ENCODE measurements around the gene NEMP2. TPM values are rescaled to one million over a fixed set of nuclear protein-coding genes. Genes with fewer than 3 reads are reported as not detected.

Gene NEMP2
- polyA plus RNA-seq, 1 donor from 2014 or later = 1.1 TPM

DNA sequence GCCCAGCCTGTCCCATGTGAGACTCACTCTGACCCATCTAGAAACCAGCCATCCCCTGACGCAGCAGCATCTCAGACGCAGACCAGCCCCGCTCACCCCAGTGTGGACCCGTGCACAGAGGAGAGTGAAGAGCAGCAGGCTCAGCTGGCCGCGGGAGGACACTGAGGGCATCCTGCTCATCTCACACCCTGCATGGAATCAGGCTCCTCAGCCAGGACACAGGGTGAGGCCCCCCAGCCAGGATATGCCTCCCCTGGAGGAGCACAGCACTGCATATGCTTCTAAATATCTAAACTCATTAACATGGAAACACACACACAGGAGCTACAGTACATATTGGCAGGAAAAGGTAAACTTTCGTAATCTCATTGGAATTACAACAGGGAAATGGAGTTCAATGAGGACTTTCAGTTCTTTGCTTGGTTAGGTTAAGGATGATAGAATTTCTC is 34.4 kb downstream of the NEMP2 start:
- no peaks in the 10 kb centered on the region for H3K27me3 ChIP-seq (ENCODE audit: insufficient read depth, low read depth, low read length)
- no peaks in the 10 kb centered on the region for H4K20me1 ChIP-seq (ENCODE audit: insufficient read depth)
- no peaks in the 10 kb centered on the region for H3K79me2 ChIP-seq (replicated peaks; ENCODE audit: insufficient read depth, low read length)
- H3K4me3 ChIP-seq (ENCODE audit: low read length) = no peak overlapping the region
- H2AFZ ChIP-seq (ENCODE audit: low read depth, low read length) = no peak overlapping the region
- H3F3A ChIP-seq (ENCODE audit: insufficient read depth, low read length, poor library complexity, severe bottlenecking) = no peaks in the 10 kb centered on the region
- no peak overlapping the region for H3K4me2 ChIP-seq (ENCODE audit: low read length)
- no peak overlapping the region for H3K27ac ChIP-seq (ENCODE audit: low read length)
- TF ChIP-seq, protein P1, sequence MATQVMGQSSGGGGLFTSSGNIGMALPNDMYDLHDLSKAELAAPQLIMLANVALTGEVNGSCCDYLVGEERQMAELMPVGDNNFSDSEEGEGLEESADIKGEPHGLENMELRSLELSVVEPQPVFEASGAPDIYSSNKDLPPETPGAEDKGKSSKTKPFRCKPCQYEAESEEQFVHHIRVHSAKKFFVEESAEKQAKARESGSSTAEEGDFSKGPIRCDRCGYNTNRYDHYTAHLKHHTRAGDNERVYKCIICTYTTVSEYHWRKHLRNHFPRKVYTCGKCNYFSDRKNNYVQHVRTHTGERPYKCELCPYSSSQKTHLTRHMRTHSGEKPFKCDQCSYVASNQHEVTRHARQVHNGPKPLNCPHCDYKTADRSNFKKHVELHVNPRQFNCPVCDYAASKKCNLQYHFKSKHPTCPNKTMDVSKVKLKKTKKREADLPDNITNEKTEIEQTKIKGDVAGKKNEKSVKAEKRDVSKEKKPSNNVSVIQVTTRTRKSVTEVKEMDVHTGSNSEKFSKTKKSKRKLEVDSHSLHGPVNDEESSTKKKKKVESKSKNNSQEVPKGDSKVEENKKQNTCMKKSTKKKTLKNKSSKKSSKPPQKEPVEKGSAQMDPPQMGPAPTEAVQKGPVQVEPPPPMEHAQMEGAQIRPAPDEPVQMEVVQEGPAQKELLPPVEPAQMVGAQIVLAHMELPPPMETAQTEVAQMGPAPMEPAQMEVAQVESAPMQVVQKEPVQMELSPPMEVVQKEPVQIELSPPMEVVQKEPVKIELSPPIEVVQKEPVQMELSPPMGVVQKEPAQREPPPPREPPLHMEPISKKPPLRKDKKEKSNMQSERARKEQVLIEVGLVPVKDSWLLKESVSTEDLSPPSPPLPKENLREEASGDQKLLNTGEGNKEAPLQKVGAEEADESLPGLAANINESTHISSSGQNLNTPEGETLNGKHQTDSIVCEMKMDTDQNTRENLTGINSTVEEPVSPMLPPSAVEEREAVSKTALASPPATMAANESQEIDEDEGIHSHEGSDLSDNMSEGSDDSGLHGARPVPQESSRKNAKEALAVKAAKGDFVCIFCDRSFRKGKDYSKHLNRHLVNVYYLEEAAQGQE (IDR thresholded peaks at IDR 0.05; ENCODE audit: borderline replicate concordance) = no peak
- no peak for TF ChIP-seq TAF1 (IDR thresholded peaks at IDR 0.05; ENCODE audit: low read depth)
- no peak for TF ChIP-seq EP300 (conservative IDR thresholded peaks at IDR 0.05; ENCODE audit: poor library complexity, severe bottlenecking)
- TF ChIP-seq SMC3 (conservative IDR thresholded peaks at IDR 0.05; ENCODE audit: poor library complexity) = no peak
- TF ChIP-seq, protein P2, sequence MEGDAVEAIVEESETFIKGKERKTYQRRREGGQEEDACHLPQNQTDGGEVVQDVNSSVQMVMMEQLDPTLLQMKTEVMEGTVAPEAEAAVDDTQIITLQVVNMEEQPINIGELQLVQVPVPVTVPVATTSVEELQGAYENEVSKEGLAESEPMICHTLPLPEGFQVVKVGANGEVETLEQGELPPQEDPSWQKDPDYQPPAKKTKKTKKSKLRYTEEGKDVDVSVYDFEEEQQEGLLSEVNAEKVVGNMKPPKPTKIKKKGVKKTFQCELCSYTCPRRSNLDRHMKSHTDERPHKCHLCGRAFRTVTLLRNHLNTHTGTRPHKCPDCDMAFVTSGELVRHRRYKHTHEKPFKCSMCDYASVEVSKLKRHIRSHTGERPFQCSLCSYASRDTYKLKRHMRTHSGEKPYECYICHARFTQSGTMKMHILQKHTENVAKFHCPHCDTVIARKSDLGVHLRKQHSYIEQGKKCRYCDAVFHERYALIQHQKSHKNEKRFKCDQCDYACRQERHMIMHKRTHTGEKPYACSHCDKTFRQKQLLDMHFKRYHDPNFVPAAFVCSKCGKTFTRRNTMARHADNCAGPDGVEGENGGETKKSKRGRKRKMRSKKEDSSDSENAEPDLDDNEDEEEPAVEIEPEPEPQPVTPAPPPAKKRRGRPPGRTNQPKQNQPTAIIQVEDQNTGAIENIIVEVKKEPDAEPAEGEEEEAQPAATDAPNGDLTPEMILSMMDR (IDR thresholded peaks at IDR 0.05; ENCODE audit: poor library complexity, severe bottlenecking) = no peak
- TF ChIP-seq EZH2 (IDR thresholded peaks at IDR 0.05; ENCODE audit: borderline replicate concordance, insufficient read depth, low read length, poor library complexity, severe bottlenecking) = no peak
- TF ChIP-seq MXI1 (conservative IDR thresholded peaks at IDR 0.05; ENCODE audit: poor library complexity, severe bottlenecking) = no peak
- TF ChIP-seq RAD21 (conservative IDR thresholded peaks at IDR 0.05) = no peak
- no peak for TF ChIP-seq POLR2AphosphoS5 (IDR thresholded peaks at IDR 0.05)
- no peaks in the 10 kb centered on the region for H3K9me2 ChIP-seq (ENCODE audit: insufficient read depth, low read length)
- no peak overlapping the region for H3K9ac ChIP-seq (ENCODE audit: low read length)
- H3K36me3 ChIP-seq (ENCODE audit: insufficient read depth, low read length) = peaks cover 15% of the 10 kb centered on the region
- no peaks in the 10 kb centered on the region for H3K9me3 ChIP-seq (ENCODE audit: low read length)

GRCh38 chr2:190499273-190499672 is 35.2 kb downstream of the NEMP2 start:
- Histone ChIP-seq H3K27me3 (ENCODE audit: insufficient read depth, low read depth, low read length) (no peaks in the 10 kb centered on the region), H3K4me3 (ENCODE audit: low read length) (no peak overlapping the region), H3F3A (ENCODE audit: insufficient read depth, low read length, poor library complexity, severe bottlenecking) (no peaks in the 10 kb centered on the region), H3K9me3 (ENCODE audit: low read length) (no peaks in the 10 kb centered on the region), H3K9ac (ENCODE audit: low read length) (no peak overlapping the region), H3K27ac (ENCODE audit: low read length) (no peak overlapping the region), H3K79me2 (replicated peaks; ENCODE audit: insufficient read depth, low read length) (no peaks in the 10 kb centered on the region), H3K4me2 (ENCODE audit: low read length) (no peak overlapping the region), H3K9me2 (ENCODE audit: insufficient read depth, low read length) (no peaks in the 10 kb centered on the region), H3K36me3 (ENCODE audit: insufficient read depth, low read length) (peaks cover 15% of the 10 kb centered on the region), H2AFZ (ENCODE audit: low read depth, low read length) (no peak overlapping the region), H4K20me1 (ENCODE audit: insufficient read depth) (no peaks in the 10 kb centered on the region)
- TF ChIP-seq RAD21 (conservative IDR thresholded peaks at IDR 0.05) (no peak), TAF1 (IDR thresholded peaks at IDR 0.05; ENCODE audit: low read depth) (no peak), SMC3 (conservative IDR thresholded peaks at IDR 0.05; ENCODE audit: poor library complexity) (no peak), EZH2 (IDR thresholded peaks at IDR 0.05; ENCODE audit: borderline replicate concordance, insufficient read depth, low read length, poor library complexity, severe bottlenecking) (no peak), EP300 (conservative IDR thresholded peaks at IDR 0.05; ENCODE audit: poor library complexity, severe bottlenecking) (no peak), MXI1 (conservative IDR thresholded peaks at IDR 0.05; ENCODE audit: poor library complexity, severe bottlenecking) (no peak), POLR2AphosphoS5 (IDR thresholded peaks at IDR 0.05) (no peak)
- TF ChIP-seq, protein P2 (IDR thresholded peaks at IDR 0.05; ENCODE audit: poor library complexity, severe bottlenecking) = no peak
- TF ChIP-seq, protein P1 (IDR thresholded peaks at IDR 0.05; ENCODE audit: borderline replicate concordance) = no peak
